H1 (cell line): ENCODE results near the gene PDZD2.

Source experiments
- POLR2A ChIP-seq, 2 experiments: IDR thresholded peaks; 1 replicate in 1 of 2; 2 replicates in 1 of 2; pipeline ENCODE4 v1.6.1; 2011; ENCODE audit warnings: low read depth in 2 of 2, low read length in 2 of 2, mild to moderate bottlenecking in 2 of 2; ENCODE audit errors: control extremely low read depth in 1 of 2
- ZNF274 ChIP-seq: IDR thresholded peaks from 2 replicates; pipeline ENCODE4 v1.7.0; 2012; ENCODE audit warnings: low read length, borderline replicate concordance; ENCODE audit errors: extremely low read depth

GRCh38 chr5:31908396-31908795, 269.5 kb downstream of the PDZD2 start:
- TF ChIP-seq ZNF274 (no peak), POLR2A (IDR thresholded peaks at IDR 0.05; ENCODE audit: control extremely low read depth in 1 of 2, low read depth in 2 of 2, low read length in 2 of 2) (no peak)
